Measurements from ENCODE around the gene KRTAP5-6.

KRTAP5-6 gene

GRCh38 chr11:1696608-1697570 lies at the start of gene KRTAP5-6:
TSS of gene KRTAP5-6 (plus strand) at chr11:1697195. CDS start at chr11:1697246, 51 bp downstream.
- DNase-seq (ENCODE audit: low read depth in 2 of 2) = no peak

- DNase-seq (ENCODE audit: low read depth in 2 of 2) = no peak
These were observed 48.9 kb upstream of the KRTAP5-6 start for GRCh38 chr11:1647901-1648652.

- no peak for DNase-seq (ENCODE audit: low read depth in 2 of 2)
These were observed 48.2 kb upstream of the KRTAP5-6 start for GRCh38 chr11:1648653-1649420.

GRCh38 chr11:1650034-1650917 lies 46.7 kb upstream of the KRTAP5-6 start:
- no peak for DNase-seq (ENCODE audit: low read depth in 2 of 2)

GRCh38 chr11:1650918-1651262 lies 46.1 kb upstream of the KRTAP5-6 start:
- no peak for DNase-seq (ENCODE audit: low read depth in 2 of 2)

- DNase-seq (ENCODE audit: low read depth in 2 of 2) = no peak
These were observed 45.5 kb upstream of the KRTAP5-6 start for GRCh38 chr11:1651411-1651980.

GRCh38 chr11:1652026-1652425 lies 45.0 kb upstream of the KRTAP5-6 start:
- no peak for DNase-seq (ENCODE audit: low read depth in 2 of 2)

- DNase-seq (ENCODE audit: low read depth in 2 of 2) = no peak
These were observed 44.6 kb upstream of the KRTAP5-6 start for GRCh38 chr11:1652442-1652770.

- DNase-seq (ENCODE audit: low read depth in 2 of 2) = peak; percentile 57 to 69
These were observed 44.0 kb upstream of the KRTAP5-6 start for GRCh38 chr11:1652771-1653540.

- no peak for DNase-seq (ENCODE audit: low read depth in 2 of 2)
These were observed 43.2 kb upstream of the KRTAP5-6 start for GRCh38 chr11:1653541-1654387.

GRCh38 chr11:1654388-1655167 lies 42.4 kb upstream of the KRTAP5-6 start:
- no peak for DNase-seq (ENCODE audit: low read depth in 2 of 2)

- DNase-seq (ENCODE audit: low read depth in 2 of 2) = no peak
These were observed 41.6 kb upstream of the KRTAP5-6 start for GRCh38 chr11:1655168-1656060.

- DNase-seq (ENCODE audit: low read depth in 2 of 2) = no peak
These were observed 40.9 kb upstream of the KRTAP5-6 start for GRCh38 chr11:1656061-1656441.

GRCh38 chr11:1656670-1657069 lies 40.3 kb upstream of the KRTAP5-6 start:
- no peak for DNase-seq (ENCODE audit: low read depth in 2 of 2)

GRCh38 chr11:1659506-1659905 lies 37.5 kb upstream of the KRTAP5-6 start:
- DNase-seq (ENCODE audit: low read depth in 2 of 2) = no peak

GRCh38 chr11:1660111-1660867 lies 36.7 kb upstream of the KRTAP5-6 start:
- no peak for DNase-seq (ENCODE audit: low read depth in 2 of 2)
